Progenitor cell of endocrine pancreas (in vitro differentiated cells): ENCODE data around the gene RBM46. TPM values are rescaled to one million over a fixed set of nuclear protein-coding genes. Genes with fewer than 3 reads are reported as not detected.

Experiments used
- DNase-seq: peaks from one replicate; pipeline ENCODE4 v3.0.0; 2021; ENCODE audit warnings: low spot score; ENCODE audit not compliant: unreplicated experiment
- H3K27ac Mint-ChIP-seq: 2 replicates; pipeline ENCODE4 v1.8.0; 2021; ENCODE audit warnings: mild to moderate bottlenecking, moderate library complexity, mixed read lengths
- H3K27me3 Mint-ChIP-seq: 2 replicates; pipeline ENCODE4 v1.8.0; 2021; ENCODE audit warnings: mixed read lengths
- H3K36me3 Mint-ChIP-seq: 2 replicates; pipeline ENCODE4 v1.8.0; 2022; ENCODE audit warnings: mixed read lengths; ENCODE audit not compliant: insufficient read depth
- H3K4me1 Mint-ChIP-seq: 2 replicates; pipeline ENCODE4 v1.8.0; 2021; ENCODE audit warnings: low read depth, mixed read lengths
- H3K4me3 Mint-ChIP-seq: 2 replicates; pipeline ENCODE4 v1.8.0; 2021; ENCODE audit warnings: low read depth, mild to moderate bottlenecking, moderate library complexity, mixed read lengths
- H3K9me3 Mint-ChIP-seq: 2 replicates; pipeline ENCODE4 v1.8.0; 2021; ENCODE audit warnings: low read depth, mixed read lengths
- CTCF ChIP-seq: fragments of 200-600 bp; sonication (generic); IDR thresholded peaks from one replicate; pipeline ENCODE4 v1.5.0; 2021; ENCODE audit warnings: antibody characterized with exemption, mild to moderate bottlenecking; ENCODE audit not compliant: unreplicated experiment
- total RNA-seq: library from RNA; stranded (reverse); gene quantifications from 2 replicates; pipeline ENCODE4 v1.2.1, GENCODE V29; 2021

Gene RBM46
- total RNA-seq, 1 donor from 2014 or later: 0.98 TPM

GRCh38 chr4:154744341-154744926 is 36.6 kb upstream of the RBM46 start:
- peaks cover 46% of the 10 kb centered on the region for H3K27me3 Mint-ChIP-seq
- peaks cover 6% of the 10 kb centered on the region for H3K36me3 Mint-ChIP-seq
- peaks cover 32% of the 10 kb centered on the region for H3K4me1 Mint-ChIP-seq
- no peaks in the 10 kb centered on the region for H3K9me3 Mint-ChIP-seq
- no peak for DNase-seq
- no peak for TF ChIP-seq CTCF
- peak overlapping the region; percentile 90 for H3K27ac Mint-ChIP-seq
- peak overlapping the region; percentile 94 for H3K4me3 Mint-ChIP-seq

DNA sequence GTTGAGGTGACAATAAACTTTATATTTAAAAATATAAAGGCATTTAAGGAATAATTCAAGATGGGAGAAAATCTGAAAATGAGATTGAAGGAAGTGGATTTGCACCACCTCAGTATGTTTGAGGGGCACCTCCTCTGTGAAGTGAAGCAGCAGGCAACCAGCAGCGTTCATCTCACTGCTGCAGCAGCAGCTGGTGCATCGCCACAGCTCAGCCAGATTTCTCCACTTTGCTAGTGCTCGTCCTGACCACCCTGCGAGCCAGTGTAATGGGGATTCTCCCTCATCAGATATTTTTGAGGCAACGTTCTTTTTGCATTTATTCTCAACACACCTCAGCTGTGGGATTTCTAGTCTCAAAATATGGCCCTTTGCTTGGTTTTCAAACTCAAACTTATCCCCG is 23.4 kb upstream of the RBM46 start:
- no peaks in the 10 kb centered on the region for H3K9me3 Mint-ChIP-seq
- DNase-seq: no peak
- peaks cover 30% of the 10 kb centered on the region for H3K27me3 Mint-ChIP-seq
- peaks cover 7% of the 10 kb centered on the region for H3K4me1 Mint-ChIP-seq
- H3K36me3 Mint-ChIP-seq: no peaks in the 10 kb centered on the region
- no peak for TF ChIP-seq CTCF
- H3K4me3 Mint-ChIP-seq: no peak overlapping the region
- H3K27ac Mint-ChIP-seq: no peak overlapping the region

DNA sequence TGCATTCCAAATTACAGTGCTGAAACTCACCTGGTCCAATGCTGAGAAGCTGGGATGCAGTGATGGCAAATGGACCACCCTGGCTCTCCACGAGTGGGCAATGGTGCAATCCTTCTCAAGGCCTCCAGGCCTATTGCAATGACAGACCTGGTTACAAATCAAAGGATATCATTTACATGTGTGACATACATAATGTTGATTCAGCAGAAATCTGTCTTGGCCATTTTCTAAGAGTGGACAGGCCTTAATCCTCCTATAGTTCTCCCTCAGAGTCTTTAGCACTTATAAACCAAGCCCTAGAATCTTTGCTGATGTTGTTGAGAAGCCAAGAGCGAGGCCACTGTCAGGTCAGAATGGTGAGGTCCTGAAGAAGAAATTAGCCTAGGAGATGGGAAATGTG is 20.2 kb upstream of the RBM46 start:
- no peak overlapping the region for H3K27ac Mint-ChIP-seq
- no peak for DNase-seq
- H3K36me3 Mint-ChIP-seq: no peaks in the 10 kb centered on the region
- H3K27me3 Mint-ChIP-seq: peaks cover 24% of the 10 kb centered on the region
- no peaks in the 10 kb centered on the region for H3K9me3 Mint-ChIP-seq
- H3K4me3 Mint-ChIP-seq: no peak overlapping the region
- peaks cover 6% of the 10 kb centered on the region for H3K4me1 Mint-ChIP-seq
- no peak for TF ChIP-seq CTCF

- no peak overlapping the region for H3K4me3 Mint-ChIP-seq
- H3K27ac Mint-ChIP-seq: no peak overlapping the region
- H3K27me3 Mint-ChIP-seq: peaks cover 4% of the 10 kb centered on the region
- no peak for TF ChIP-seq CTCF
- peaks cover 8% of the 10 kb centered on the region for H3K9me3 Mint-ChIP-seq
- no peaks in the 10 kb centered on the region for H3K36me3 Mint-ChIP-seq
- peaks cover 4% of the 10 kb centered on the region for H3K4me1 Mint-ChIP-seq
- no peak for DNase-seq
Measured at GRCh38 chr4:154778264-154778663, 2.8 kb upstream of the RBM46 start.

- H3K9me3 Mint-ChIP-seq: peaks cover 3% of the 10 kb centered on the region
- no peaks in the 10 kb centered on the region for H3K36me3 Mint-ChIP-seq
- no peak overlapping the region for H3K27ac Mint-ChIP-seq
- TF ChIP-seq CTCF: peak; percentile 72
- H3K4me1 Mint-ChIP-seq: peaks cover 4% of the 10 kb centered on the region
- peaks cover 4% of the 10 kb centered on the region for H3K27me3 Mint-ChIP-seq
- DNase-seq: no peak
- no peak overlapping the region for H3K4me3 Mint-ChIP-seq
Measured at GRCh38 chr4:154779362-154779947, 1.6 kb upstream of the RBM46 start.
